HG03196 (cell line): ENCODE results near the gene STAM.

Experiments
- ATAC-seq: cut with Tn5 transposase; IDR thresholded peaks from one replicate; pipeline ENCODE4 v1.9.1; 2021; ENCODE audit not compliant: unreplicated experiment

STAM gene

DNA sequence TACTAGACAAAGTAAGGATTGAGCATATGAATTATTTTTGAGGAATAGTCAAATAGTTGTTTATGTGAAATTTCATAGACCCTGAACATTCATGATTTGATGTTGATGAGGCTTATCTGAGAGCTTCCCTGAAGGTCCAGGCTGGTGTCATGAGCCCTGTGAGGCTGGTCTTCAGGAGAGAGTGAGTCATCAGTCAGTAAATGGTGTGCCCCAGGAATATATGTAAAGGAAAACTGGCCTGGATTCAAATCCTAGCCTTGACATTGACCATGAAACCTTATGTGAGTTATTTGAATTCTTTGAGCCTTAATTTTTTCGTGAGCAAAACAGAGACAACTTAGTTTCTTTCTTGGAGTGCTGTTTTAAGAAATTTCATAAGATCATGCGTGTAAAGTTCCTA is 114.2 kb downstream of the STAM start:
- ATAC-seq: no peak

DNA sequence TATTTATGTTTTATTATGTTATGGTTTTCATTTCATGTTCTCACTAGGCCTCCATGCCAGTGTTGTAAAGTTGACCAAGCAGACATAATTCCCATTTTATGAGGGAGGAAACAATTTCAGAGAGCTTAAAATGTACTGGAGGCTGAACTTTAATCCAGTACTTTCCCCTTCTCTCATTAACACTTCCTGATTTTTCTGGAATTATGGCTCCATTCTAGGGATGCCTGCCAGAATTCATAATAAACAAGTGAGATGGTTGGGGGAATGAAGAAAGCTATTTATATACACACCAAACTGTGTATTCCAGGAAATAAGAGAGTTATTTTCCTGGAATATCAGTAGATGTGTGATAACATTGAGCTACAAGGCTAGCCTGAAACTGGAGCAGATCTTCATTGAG is 114.9 kb downstream of the STAM start:
- ATAC-seq: no peak

DNA sequence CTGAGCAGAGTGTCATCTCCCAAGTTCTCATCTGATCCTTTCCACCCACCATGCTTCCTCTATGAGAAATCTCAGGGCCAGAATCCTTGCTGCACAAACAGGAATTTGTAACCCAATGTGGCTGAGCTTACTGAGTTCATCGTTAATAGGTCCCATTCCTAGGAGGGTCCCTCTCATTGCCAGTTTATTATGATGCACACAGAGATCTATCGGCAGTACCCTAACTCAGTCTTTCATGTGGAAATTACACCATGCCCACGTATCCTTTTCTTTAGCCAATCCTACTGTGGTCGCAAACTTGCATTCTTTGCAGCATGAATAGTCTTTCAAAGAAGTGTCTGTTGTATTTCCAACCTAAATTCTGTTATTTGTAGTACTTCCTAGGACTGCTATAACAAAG is 120.2 kb downstream of the STAM start:
- no peak for ATAC-seq

DNA sequence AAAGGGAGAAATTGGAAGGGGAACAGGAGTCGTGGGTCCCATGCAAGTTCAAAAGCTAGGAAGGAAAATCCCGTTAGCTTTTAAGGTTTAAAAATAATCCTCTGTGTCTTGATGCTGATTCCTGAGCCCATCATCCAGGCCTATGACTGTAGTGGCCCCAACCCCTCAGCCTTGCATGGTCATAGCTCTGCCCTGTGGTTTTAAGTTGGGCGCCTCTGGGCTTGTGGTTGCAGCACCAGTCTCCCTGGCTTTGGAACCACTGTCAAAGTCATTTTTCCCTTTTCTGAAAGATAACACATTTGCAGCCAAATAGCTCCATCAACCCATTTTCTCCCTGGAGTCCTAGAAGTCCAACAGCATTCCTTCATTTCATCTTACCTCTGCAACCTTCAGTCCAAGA is 121.7 kb downstream of the STAM start:
- ATAC-seq: no peak
